Articular chondrocyte of knee joint (primary cell): ENCODE measurements around the gene SEC14L6. TPM values are rescaled to one million over a fixed set of nuclear protein-coding genes. Genes with fewer than 3 reads are reported as not detected.

Source experiments
- total RNA-seq: library from RNA; depleted of rRNA; stranded (reverse); fragments of >200 nt; gene quantifications from 2 replicates; pipeline ENCODE4 v1.2.3, GENCODE V29; 2012

The SEC14L6 gene
- 2.6 and 6.1 TPM in 2 replicates for total RNA-seq

DNA sequence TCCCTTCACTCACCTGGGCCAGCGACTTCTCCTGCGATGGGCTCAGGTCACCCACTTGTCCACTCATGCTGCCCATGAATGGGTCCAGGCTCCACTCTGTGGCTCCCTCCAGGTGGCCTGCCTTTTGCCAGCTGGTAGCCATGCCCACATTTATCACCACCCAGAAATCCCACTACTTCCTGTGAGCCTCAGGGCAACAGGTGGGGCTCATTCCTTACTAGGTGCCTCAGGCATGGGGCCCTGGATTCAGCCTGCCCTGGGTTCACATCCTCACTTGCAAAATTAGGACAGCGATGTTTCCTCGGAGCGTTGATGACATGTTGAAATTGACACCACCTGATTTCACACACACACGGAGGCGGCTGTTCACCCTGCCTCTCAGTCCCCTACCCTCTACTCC lies at the start of gene SEC14L6:
SEC14L6 (minus strand) TSS at position 126 of the 400 bp plus-strand sequence; CDS start at position 67, 59 bp downstream.

DNA sequence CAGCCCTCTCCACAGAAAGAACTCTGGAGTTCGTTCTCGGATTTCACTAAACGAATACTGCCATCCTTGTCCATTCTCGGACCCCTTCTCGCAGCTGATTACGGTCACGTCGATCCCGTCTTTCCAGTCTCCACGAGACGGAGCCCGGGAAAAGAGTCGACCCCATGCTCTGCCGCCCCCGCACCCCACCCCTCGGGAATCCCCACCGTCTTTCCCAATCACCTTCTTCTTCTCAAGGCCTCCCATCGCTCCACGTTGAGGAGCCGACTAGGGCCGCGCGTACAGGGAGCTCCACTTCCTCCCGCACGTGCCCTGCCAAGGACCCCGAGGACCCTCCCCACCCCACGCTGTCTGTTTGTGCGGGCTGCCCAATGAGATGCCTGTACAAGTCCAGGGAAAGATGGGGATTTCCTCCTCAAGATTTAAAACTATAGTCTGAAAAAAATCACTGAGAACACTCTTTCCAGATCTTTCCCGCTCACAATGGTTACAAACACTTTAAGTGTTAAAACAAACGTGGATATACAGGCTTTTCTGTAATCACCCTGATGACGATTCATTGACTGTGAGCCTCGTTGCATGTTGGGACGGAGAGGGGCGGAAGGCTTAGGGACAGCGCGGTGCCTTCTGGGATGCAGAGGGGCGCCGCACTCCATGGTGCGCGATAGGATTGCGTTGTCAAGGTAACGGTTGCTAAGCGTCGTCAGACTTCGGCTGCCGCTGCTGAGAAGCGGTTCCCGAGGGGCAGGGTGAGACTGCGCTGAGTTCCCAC lies 45.2 kb upstream of the SEC14L6 start, which contains the start of gene PES1:
PES1 (minus strand) TSS at position 323 of the 772 bp plus-strand sequence; CDS start at position 246, 77 bp downstream.

DNA sequence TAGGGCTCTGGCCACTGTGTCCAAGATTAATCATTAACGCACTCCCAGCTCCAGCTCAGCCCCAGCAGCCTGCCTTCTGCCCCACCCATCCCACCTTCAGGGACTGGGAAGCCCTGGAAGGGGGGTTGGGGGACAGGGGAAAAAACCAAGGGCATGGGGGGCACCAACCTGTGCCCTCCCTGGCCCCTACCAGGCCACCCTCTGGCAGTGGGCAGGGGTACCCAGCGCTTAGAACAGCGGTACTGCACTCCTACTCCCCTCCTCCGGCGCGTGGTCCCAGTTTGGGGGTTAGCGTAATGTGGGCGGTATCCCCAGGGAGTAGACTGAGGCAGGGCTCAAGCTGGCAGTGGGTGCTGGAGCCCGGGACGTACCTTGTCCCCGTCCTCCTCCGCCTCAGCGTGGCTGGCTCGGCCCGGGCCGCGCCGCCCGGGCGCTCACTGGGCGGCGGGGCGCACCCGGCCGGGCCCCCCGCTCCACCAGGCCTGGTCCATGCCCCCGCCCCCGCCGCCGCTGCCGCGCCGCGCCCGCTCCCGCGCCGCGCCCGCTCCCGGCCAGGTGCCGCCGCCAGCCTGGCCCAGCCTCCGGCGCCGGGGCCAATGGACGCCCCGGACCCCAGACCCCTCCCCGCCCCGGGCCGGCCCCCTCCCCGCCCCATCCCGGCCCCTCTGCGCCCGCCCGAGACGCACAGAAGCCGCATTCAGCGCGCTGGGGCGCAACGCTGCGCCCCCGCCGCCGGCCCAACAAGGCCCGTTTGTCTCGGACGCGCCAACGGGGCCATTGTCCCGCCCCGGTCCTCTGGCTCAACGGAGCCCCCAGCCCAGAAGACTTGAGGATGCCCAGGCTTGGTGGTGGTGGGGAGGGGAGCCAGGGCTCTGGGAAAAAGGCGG lies 27.8 kb upstream of the SEC14L6 start, which contains the start of gene GAL3ST1:
GAL3ST1 (minus strand) TSS at position 571 of the 887 bp plus-strand sequence. CDS start 17,273 bp downstream, outside the sequence.

Other genes starting within 250 kb of the SEC14L6 start
- 17.5 and 18.0 TPM in 2 replicates for gene TBC1D10A, start 219.8 kb downstream of the SEC14L6 start, total RNA-seq
- 21.5 and 27.6 TPM in 2 replicates for gene SF3A1, start 189.8 kb downstream of the SEC14L6 start, total RNA-seq
- gene CCDC157, start 189.7 kb downstream of the SEC14L6 start, total RNA-seq: 1.4 and 1.9 TPM in 2 replicates
- 12.8 and 13.5 TPM in 2 replicates for gene RNF215, start 159.3 kb downstream of the SEC14L6 start, total RNA-seq
- gene SEC14L2, start 149.7 kb downstream of the SEC14L6 start, total RNA-seq: 16.3 and 18.2 TPM in 2 replicates
- 3.1 and 6.8 TPM in 2 replicates for gene MTFP1, start 121.0 kb downstream of the SEC14L6 start, total RNA-seq
- gene SEC14L3, start 74.7 kb downstream of the SEC14L6 start, total RNA-seq: not detected in 2 replicates
- gene SEC14L4, start 41.0 kb downstream of the SEC14L6 start, total RNA-seq: 0.52 and 2.2 TPM in 2 replicates
- 0.13 and 0.22 TPM in 2 replicates for gene GAL3ST1, start 27.9 kb upstream of the SEC14L6 start, total RNA-seq
- gene PES1, start 45.2 kb upstream of the SEC14L6 start, total RNA-seq: 56.1 and 63.5 TPM in 2 replicates
- 4.4 and 5.5 TPM in 2 replicates for gene TCN2, start 60.4 kb upstream of the SEC14L6 start, total RNA-seq
- gene SLC35E4, start 89.0 kb upstream of the SEC14L6 start, total RNA-seq: 9.5 and 9.7 TPM in 2 replicates
- 13.1 and 13.6 TPM in 2 replicates for gene DUSP18, start 121.1 kb upstream of the SEC14L6 start, total RNA-seq
- gene OSBP2, start 148.1 kb upstream of the SEC14L6 start, total RNA-seq: 1.2 and 1.4 TPM in 2 replicates